HG02623 (cell line): ENCODE measurements around the gene TXNDC2.
"Not testable (repeated sequence)": the region's sequence is repeated elsewhere in the genome, so short reads cannot be mapped to it uniquely, and the experiment has no call there.

ENCODE experiments used
- ATAC-seq: cut with Tn5 transposase; IDR thresholded peaks from one replicate; pipeline ENCODE4 v1.9.1; 2021; ENCODE audit warnings: moderate library complexity; ENCODE audit not compliant: unreplicated experiment

TXNDC2 gene

GRCh38 chr18:9885170-9886004, at the start of gene TXNDC2:
TXNDC2 (plus strand) TSS chr18:9885973; CDS start chr18:9886681, 708 bp downstream.
- ATAC-seq = no peak

GRCh38 chr18:9838144-9838877, 47.5 kb upstream of the TXNDC2 start:
- ATAC-seq = no peak

GRCh38 chr18:9839211-9839610, 46.6 kb upstream of the TXNDC2 start:
- ATAC-seq = no peak

- ATAC-seq = no peak
Observed at GRCh38 chr18:9839853-9840252, 45.9 kb upstream of the TXNDC2 start.

- ATAC-seq = no peak
Observed at GRCh38 chr18:9841752-9842151, 44.0 kb upstream of the TXNDC2 start.

- ATAC-seq = no peak
Observed at GRCh38 chr18:9842448-9842847, 43.3 kb upstream of the TXNDC2 start.

GRCh38 chr18:9845256-9845655, 40.5 kb upstream of the TXNDC2 start:
- ATAC-seq = no peak

- no peak for ATAC-seq
Observed at GRCh38 chr18:9846162-9846925, 39.4 kb upstream of the TXNDC2 start.

- no peak for ATAC-seq
Observed at GRCh38 chr18:9848170-9848879, 37.4 kb upstream of the TXNDC2 start.

GRCh38 chr18:9849407-9850283, 36.1 kb upstream of the TXNDC2 start:
- no peak for ATAC-seq

- no peak for ATAC-seq
Observed at GRCh38 chr18:9850309-9850708, 35.5 kb upstream of the TXNDC2 start.

GRCh38 chr18:9851511-9851910, 34.3 kb upstream of the TXNDC2 start:
- ATAC-seq = no peak

- ATAC-seq = no peak
Observed at GRCh38 chr18:9852266-9853081, 33.3 kb upstream of the TXNDC2 start.

- ATAC-seq = no peak
Observed at GRCh38 chr18:9854801-9855676, 30.7 kb upstream of the TXNDC2 start.

- no peak for ATAC-seq
Observed at GRCh38 chr18:9855681-9856080, 30.1 kb upstream of the TXNDC2 start.

GRCh38 chr18:9856092-9856491, 29.7 kb upstream of the TXNDC2 start:
- no peak for ATAC-seq

GRCh38 chr18:9857479-9857998, 28.2 kb upstream of the TXNDC2 start:
- not testable (repeated sequence) for ATAC-seq

GRCh38 chr18:9858642-9859041, 27.1 kb upstream of the TXNDC2 start:
- no peak for ATAC-seq
